ENCODE measurements around the gene ADAMTS13.

Gene ADAMTS13

GRCh38 chr9:133492061-133493021 lies 70.2 kb downstream of the ADAMTS13 start:
- DNase-seq, result no peak

GRCh38 chr9:133493428-133493827 lies 71.3 kb downstream of the ADAMTS13 start:
- DNase-seq, result no peak

- DNase-seq, result no peak
These were observed 71.8 kb downstream of the ADAMTS13 start for GRCh38 chr9:133493845-133494540.

- DNase-seq, result no peak
These were observed 72.6 kb downstream of the ADAMTS13 start for GRCh38 chr9:133494636-133495326.

- DNase-seq, result no peak
These were observed 73.4 kb downstream of the ADAMTS13 start for GRCh38 chr9:133495327-133496293.

GRCh38 chr9:133496861-133497842 lies 75.0 kb downstream of the ADAMTS13 start:
- no peak for DNase-seq

- no peak for DNase-seq
These were observed 77.1 kb downstream of the ADAMTS13 start for GRCh38 chr9:133499132-133499891.

- no peak for DNase-seq
These were observed 77.7 kb downstream of the ADAMTS13 start for GRCh38 chr9:133499892-133500270.

- DNase-seq, result no peak
These were observed 79.9 kb downstream of the ADAMTS13 start for GRCh38 chr9:133502112-133502511.

- no peak for DNase-seq
These were observed 83.1 kb downstream of the ADAMTS13 start for GRCh38 chr9:133505186-133505830.

- DNase-seq, result no peak
These were observed 83.9 kb downstream of the ADAMTS13 start for GRCh38 chr9:133505901-133506652.

- no peak for DNase-seq
These were observed 84.5 kb downstream of the ADAMTS13 start for GRCh38 chr9:133506653-133507038.

GRCh38 chr9:133507246-133507965 lies 85.2 kb downstream of the ADAMTS13 start:
- DNase-seq, result no peak

GRCh38 chr9:133508046-133508445 lies 85.9 kb downstream of the ADAMTS13 start:
- no peak for DNase-seq
